HFF-Myc (cell line): Measurements from ENCODE around the gene ADAMTSL1.
"Not testable (repeated sequence)": the region's sequence is repeated elsewhere in the genome, so short reads cannot be mapped to it uniquely, and the experiment has no call there.

Experiments
- DNase-seq: peaks from one replicate; pipeline ENCODE4 v3.0.0-alpha.2; 2011; ENCODE audit warnings: low read depth; ENCODE audit errors: extremely low read depth
- H3K4me3 ChIP-seq: replicated peaks from 2 replicates; pipeline ENCODE4 v1.5.1; 2011; ENCODE audit warnings: low read depth, mild to moderate bottlenecking, control low read depth, low read length
- TF ChIP-seq, protein P1 (sequence below): IDR thresholded peaks from 2 replicates; pipeline ENCODE4 v1.5.1; 2012; ENCODE audit warnings: mild to moderate bottlenecking, low read depth, low read length, control low read depth; ENCODE audit errors: missing control alignments

ADAMTSL1 gene

DNA sequence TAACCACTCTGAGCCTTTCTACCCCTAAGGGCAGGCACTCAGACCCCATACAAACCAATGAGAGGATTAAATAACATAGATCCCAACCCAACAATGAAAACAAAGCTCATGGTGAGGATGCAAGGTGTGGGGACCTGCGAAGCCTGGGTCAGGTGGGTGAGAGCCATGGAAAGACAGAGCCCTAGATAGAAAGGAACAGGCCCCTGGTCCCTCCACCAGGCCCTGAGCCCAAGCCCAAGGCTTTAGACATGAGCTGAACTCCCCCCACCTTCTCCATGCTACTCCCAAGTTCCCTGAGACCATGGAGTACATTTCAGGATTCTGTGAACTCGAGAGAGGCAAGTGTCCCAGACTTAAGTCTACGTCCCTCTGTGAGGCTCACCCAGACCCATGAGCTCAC is 452.6 kb downstream of the ADAMTSL1 start:
- H3K4me3 ChIP-seq: no peak overlapping the region
- DNase-seq: no peak
- TF ChIP-seq, protein P1, sequence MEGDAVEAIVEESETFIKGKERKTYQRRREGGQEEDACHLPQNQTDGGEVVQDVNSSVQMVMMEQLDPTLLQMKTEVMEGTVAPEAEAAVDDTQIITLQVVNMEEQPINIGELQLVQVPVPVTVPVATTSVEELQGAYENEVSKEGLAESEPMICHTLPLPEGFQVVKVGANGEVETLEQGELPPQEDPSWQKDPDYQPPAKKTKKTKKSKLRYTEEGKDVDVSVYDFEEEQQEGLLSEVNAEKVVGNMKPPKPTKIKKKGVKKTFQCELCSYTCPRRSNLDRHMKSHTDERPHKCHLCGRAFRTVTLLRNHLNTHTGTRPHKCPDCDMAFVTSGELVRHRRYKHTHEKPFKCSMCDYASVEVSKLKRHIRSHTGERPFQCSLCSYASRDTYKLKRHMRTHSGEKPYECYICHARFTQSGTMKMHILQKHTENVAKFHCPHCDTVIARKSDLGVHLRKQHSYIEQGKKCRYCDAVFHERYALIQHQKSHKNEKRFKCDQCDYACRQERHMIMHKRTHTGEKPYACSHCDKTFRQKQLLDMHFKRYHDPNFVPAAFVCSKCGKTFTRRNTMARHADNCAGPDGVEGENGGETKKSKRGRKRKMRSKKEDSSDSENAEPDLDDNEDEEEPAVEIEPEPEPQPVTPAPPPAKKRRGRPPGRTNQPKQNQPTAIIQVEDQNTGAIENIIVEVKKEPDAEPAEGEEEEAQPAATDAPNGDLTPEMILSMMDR: no peak

DNA sequence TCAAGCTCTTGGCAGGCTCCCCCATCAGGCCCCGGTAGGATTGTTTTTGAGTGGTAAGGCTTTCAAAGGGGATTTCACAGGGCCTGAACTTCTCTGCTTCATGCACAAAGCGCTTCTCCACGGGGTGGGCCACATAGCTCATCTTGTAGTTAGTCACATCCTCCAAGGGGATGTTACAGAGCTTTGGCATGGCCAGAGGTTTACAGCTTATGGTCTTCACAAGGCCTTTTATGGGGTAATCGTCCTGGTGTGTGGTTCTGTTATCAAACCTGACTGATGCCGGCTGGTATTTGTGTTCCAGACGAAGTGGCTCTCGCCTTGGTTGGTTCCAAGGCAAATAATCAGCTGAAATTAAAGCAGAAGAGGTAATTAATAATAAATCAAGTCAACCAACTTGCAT is 454.8 kb downstream of the ADAMTSL1 start:
- TF ChIP-seq, protein P1: no peak
- no peak for DNase-seq
- H3K4me3 ChIP-seq: no peak overlapping the region

DNA sequence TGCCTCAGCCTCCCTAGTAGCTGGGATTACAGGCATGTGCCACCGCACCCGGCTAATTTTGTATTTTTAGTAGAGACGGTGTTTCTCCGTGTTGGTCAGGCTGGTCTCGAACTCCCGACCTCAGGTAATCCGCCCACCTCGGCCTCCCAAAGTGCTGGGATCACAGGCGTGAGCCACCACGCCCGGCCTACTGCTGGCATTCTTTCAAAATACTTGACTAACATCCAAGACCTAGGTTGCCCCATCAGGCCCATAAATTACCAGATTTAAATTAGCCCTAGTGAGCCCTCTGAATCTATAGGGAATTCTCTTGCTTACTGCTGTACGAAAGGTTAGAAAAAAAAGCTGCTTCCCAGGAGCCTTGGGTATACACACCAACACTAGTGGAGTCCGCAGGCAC is 456.7 kb downstream of the ADAMTSL1 start:
- not testable (repeated sequence) for DNase-seq, H3K4me3 ChIP-seq

DNA sequence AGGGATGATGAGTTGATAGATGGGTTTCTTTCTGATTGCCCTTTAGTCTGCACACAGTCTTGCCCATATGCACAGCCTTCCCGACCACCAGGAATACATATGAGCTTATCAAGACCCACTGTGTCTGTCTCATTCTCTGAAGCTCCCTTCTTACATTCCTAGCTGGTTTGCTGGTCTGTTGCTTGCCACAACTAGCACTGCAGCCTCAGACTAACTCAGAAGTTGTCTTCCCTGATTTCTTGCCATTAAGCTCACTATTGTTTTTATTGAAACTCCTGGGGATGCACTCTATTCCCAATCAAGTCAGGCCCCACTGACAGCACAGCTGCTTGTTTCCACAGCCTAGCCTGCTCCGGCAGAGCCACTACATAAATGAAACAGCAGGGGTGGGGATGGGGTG is 461.6 kb downstream of the ADAMTSL1 start:
- TF ChIP-seq, protein P1: no peak
- H3K4me3 ChIP-seq: no peak overlapping the region

DNA sequence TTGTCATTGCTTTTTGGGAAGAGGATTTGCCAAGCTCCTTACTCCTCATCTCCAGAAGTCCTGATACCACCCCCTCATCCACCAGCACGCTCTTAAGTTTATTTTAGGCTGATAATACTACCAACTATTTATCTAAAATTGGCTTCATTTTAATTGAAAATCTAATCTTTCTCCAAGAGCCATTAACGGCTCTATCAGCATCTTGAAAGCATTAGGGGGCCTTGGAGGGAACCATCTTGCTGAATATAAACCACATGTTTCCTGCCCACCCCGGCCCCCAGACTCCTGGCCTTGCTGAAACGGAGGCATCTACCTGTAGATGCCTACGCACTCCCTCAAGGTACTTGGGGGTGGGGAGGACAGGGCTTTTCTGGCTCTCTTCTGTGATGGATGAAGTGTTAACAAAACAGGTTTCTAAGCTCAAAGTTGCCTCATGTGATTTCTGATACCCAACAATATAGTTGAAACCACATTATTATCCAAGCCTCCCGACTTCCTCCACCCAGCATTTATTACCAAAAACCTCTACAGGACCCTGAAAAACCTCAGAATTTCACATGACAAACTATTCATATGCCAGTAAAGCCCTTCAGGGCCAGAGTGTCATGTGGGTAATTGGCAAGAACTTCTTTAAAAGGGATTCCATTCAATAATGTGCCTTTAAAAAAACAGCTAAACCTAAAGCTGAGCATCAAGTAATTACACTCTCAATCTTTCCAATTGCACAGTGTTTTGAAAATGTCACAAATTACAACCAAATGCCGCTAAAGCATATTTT is 462.3 kb downstream of the ADAMTSL1 start:
- no peak for DNase-seq
- TF ChIP-seq, protein P1: no peak
- no peak overlapping the region for H3K4me3 ChIP-seq

More for the DNA sequence above, 461.6 kb downstream of the ADAMTSL1 start:
- no peak for DNase-seq

DNA sequence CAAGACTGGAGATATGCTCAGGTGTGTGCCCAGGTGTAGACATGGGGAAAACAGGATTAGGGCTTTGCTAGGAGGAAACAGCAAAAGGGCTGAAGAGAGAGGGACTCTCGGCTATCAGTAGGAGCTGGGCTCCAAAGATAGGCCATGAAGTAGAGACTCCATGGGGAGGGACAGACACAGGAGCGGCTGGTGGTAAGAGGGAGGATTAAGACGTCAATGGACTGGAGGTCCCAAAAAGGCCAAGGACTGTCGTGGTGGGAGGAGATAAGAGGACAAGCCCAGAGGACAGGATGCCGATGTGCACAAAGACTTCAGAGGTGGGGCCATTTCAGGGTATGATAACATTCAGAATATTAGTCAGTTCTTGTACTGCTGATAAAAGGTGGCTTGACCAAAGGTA is 466.0 kb downstream of the ADAMTSL1 start:
- TF ChIP-seq, protein P1: no peak
- H3K4me3 ChIP-seq: no peak overlapping the region
- DNase-seq: no peak

DNA sequence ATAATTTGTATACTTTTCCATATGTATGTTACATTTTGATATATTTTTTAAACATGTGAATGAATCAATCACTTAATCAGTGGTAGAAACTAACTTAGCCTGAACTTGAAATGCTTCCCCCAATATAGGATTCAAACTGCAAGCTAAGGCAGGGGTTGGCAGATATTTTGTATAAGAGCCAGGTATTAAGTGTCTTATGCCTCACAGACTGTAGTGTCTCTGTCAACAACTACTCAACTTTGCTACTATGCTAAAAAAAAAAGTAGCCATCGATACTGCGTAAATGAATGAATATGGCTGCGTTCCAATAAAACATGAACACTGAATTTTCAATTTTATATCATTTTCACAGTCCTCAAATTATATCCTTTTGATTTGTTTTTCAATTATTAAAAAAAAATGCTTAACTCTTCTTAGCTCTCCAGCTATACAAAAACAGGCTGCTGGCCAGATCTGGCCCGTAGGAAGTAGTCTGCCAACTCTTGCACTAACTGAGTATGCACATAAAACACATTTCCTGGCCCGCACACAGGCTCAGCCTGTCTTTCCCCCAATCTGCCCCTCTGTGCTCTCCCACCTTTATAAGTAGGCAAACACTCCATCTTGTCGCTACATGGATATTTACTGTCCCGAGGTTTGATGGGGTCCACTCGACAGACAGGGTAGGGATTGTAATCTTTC is 467.2 kb downstream of the ADAMTSL1 start:
- TF ChIP-seq, protein P1: no peak
- H3K4me3 ChIP-seq: no peak overlapping the region
- DNase-seq: no peak
